ENCODE results near the gene RNU4-1.
A peak's percentile ranks its signal among the peaks of the same experiment; 100 is the strongest.

The RNU4-1 gene

GRCh38 chr12:120301962-120302815, 9.2 kb upstream of the RNU4-1 start, which contains the start of gene SIRT4:
TSS of gene SIRT4 (plus strand) at chr12:120302321. CDS start at chr12:120303562, 1,241 bp downstream.
- TF ChIP-seq CTCF (IDR thresholded peaks at IDR 0.05; ENCODE audit: control extremely low read depth, extremely low read depth, low read depth, missing control alignments) = peak; percentile 72
- ChIA-PET POLR2A (interaction anchor here (0.5 to 2.9 kb wide), 3 partner anchors 10 to 101 kb away, joined by 3 to 81 read pairs (median 7); partner anchors contain the start of genes RNU4-1, RNU4-2 and RPLP0), CTCF (interaction anchor here (0.7 to 6.8 kb wide), 25 partner anchors 10 to 347 kb away, joined by 3 to 69 read pairs (median 4); partner anchors contain the start of genes PLA2G1B, PXN, RNU4-1 and RNU4-2)
- DNase-seq (ENCODE audit: extremely low spot score) = peak; percentile 93

DNA sequence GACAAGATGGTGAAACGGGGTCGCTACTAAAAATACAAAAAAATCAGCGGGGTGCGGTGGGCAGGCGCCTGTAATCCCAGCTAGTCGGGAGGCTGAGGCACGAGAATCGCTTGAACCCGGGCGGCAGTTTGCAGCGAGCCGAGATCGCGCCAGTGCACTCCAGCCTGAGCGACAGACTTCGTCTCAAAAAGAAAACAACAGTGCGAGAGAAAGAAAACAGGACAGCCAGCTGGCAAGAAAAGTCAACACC, 701 bp downstream of the RNU4-1 start:
- ChIA-PET CTCF (interaction anchor here (1.6 to 4.8 kb wide), 4 partner anchors 8 to 91 kb away, joined by 5 to 53 read pairs (median 22); partner anchors contain the start of genes RPLP0 and SIRT4), POLR2A (interaction anchor here (0.6 to 4.9 kb wide), 25 partner anchors 9 to 1733 kb away, joined by 3 to 101 read pairs (median 8); partner anchors contain the start of genes PXN, RPLP0 and SIRT4)
- TF ChIP-seq CTCF (IDR thresholded peaks at IDR 0.05; ENCODE audit: control extremely low read depth, extremely low read depth, low read depth, missing control alignments) = no peak

DNA sequence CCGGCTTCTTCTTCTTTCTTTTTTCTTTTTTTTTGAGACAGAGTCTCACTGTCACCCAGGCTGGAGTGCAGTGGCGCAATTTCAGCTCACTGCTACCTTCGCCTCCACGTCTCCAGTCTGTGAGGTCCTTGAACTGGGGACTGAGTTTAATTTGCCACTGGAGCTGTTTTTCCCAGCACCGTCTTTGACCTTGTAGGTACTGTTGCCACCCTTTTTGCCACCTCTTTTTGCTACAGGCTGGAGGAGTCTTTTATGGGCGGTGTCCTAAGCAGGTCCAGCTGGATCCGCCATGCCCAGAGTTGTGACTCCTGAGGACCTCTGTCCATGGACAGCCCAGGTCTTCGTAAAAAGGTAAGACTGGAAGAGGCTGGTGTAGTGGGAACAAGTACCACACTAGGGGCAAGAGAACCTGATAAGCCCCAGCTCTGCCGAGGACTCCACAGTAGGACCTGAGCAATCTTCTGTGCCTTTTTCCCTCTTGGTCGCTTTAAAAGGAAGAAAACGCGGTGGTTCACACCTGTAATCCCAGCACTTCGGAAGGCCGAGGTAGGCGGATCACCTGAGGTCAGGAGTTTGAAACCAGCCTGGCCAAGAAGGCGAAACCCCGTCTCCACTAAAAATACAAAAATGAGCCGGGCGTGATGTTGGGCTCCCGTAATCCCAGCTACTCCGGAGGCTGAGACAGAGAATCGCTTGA, 2.3 kb downstream of the RNU4-1 start:
- ChIA-PET CTCF (interaction anchor here (1.0 to 4.8 kb wide), 9 partner anchors 9 to 91 kb away, joined by 3 to 53 read pairs (median 5); partner anchors contain the start of genes PXN, RPLP0 and SIRT4), POLR2A (interaction anchor here (0.5 to 4.9 kb wide), 43 partner anchors 9 to 1240 kb away, joined by 3 to 101 read pairs (median 6); partner anchors contain the start of genes PLA2G1B, PXN, RPLP0 and SIRT4)
- TF ChIP-seq CTCF (IDR thresholded peaks at IDR 0.05; ENCODE audit: control extremely low read depth, extremely low read depth, low read depth, missing control alignments) = no peak
- no peak for DNase-seq (ENCODE audit: extremely low spot score)

More for the DNA sequence above, 701 bp downstream of the RNU4-1 start:
- no peak for DNase-seq (ENCODE audit: extremely low spot score)

GRCh38 chr12:120287491-120287890, 5.5 kb downstream of the RNU4-1 start:
- CTCF ChIA-PET = interaction anchor here (2.3 to 6.7 kb wide), 3 partner anchors 15 to 59 kb away, joined by 6 to 41 read pairs (median 32); partner anchors contain the start of genes PXN and SIRT4
- POLR2A ChIA-PET = no interaction called here
- TF ChIP-seq CTCF (IDR thresholded peaks at IDR 0.05; ENCODE audit: control extremely low read depth, extremely low read depth, low read depth, missing control alignments) = no peak
- DNase-seq (ENCODE audit: extremely low spot score) = no peak

DNA sequence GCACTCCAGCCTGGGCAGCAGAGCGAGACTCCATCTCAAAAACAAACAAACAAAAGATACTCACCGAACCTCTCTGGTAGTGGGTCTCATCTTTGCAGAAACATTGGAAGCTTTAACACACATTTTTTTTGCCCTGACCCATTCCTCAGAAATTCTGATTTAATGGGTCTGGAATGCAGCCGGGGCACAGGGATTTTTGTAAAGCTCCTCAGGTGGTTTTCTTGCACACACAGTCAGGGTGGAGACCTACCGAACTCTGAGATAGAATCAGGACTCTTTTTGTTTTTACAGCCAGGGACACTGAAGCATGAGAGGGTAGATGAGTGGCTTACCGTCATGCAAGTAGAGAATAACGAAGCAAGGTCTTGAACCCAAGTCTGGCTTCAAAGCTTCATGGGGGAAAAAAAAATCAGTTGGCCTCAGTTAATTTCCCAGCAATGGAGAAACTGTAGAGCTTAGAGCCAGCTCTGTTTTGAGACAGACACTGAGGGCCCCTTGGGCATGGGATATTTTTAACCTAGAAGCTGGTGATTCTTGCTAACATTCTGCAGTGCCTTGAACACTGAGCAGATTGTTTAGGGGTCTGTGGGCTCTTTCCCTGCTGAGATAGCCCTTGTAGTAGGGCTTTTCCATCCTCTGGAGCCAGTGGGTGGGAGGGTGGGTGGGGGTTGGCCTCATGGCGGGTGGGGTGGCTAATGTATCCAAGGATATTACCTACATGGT, 6.1 kb downstream of the RNU4-1 start:
- ChIA-PET POLR2A (no interaction called here), CTCF (interaction anchor here (1.0 to 6.7 kb wide), 4 partner anchors 15 to 59 kb away, joined by 3 to 41 read pairs (median 19); partner anchors contain the start of genes PXN and SIRT4)
- TF ChIP-seq CTCF (IDR thresholded peaks at IDR 0.05; ENCODE audit: control extremely low read depth, extremely low read depth, low read depth, missing control alignments) = no peak
- no peak for DNase-seq (ENCODE audit: extremely low spot score)
